Measurements from ENCODE around the gene ATP9B. TPM values are rescaled to one million over a fixed set of nuclear protein-coding genes. Genes with fewer than 3 reads are reported as not detected.

Gene ATP9B
- total RNA-seq, 2 experiments from 2014 or later: 16.0 to 16.4 TPM

- Mint-ChIP-seq H3K27ac (no peak overlapping the region), H3K4me3 (no peak overlapping the region)
Observed at GRCh38 chr18:79216176-79216575, 147.0 kb downstream of the ATP9B start.

GRCh38 chr18:79217979-79218604 is 148.9 kb downstream of the ATP9B start:
- H3K36me3 Mint-ChIP-seq: peaks cover 10% of the 10 kb centered on the region
- H3K27me3 Mint-ChIP-seq: no peaks in the 10 kb centered on the region
- H3K9me3 Mint-ChIP-seq: no peaks in the 10 kb centered on the region
- H3K4me1 Mint-ChIP-seq: no peaks in the 10 kb centered on the region
- H3K4me3 Mint-ChIP-seq: no peak overlapping the region
- no peak overlapping the region for H3K27ac Mint-ChIP-seq
- no peak for DNase-seq

More at GRCh38 chr18:79216176-79216575, 147.0 kb downstream of the ATP9B start:
- Mint-ChIP-seq H3K36me3 (peaks cover 6% of the 10 kb centered on the region), H3K9me3 (no peaks in the 10 kb centered on the region), H3K4me1 (no peaks in the 10 kb centered on the region), H3K27me3 (no peaks in the 10 kb centered on the region)
- DNase-seq: no peak

- H3K27ac Mint-ChIP-seq: no peak overlapping the region
- no peak for DNase-seq
- H3K36me3 Mint-ChIP-seq: peaks cover 10% of the 10 kb centered on the region
- no peaks in the 10 kb centered on the region for H3K9me3 Mint-ChIP-seq
- no peak overlapping the region for H3K4me3 Mint-ChIP-seq
- H3K4me1 Mint-ChIP-seq: no peaks in the 10 kb centered on the region
- no peaks in the 10 kb centered on the region for H3K27me3 Mint-ChIP-seq
Observed at GRCh38 chr18:79218605-79219190, 149.5 kb downstream of the ATP9B start.

GRCh38 chr18:79221136-79221535 is 151.9 kb downstream of the ATP9B start:
- H3K27ac Mint-ChIP-seq: peak overlapping the region; percentile 36
- DNase-seq: no peak
- no peaks in the 10 kb centered on the region for H3K9me3 Mint-ChIP-seq
- H3K4me3 Mint-ChIP-seq: no peak overlapping the region
- peaks cover 10% of the 10 kb centered on the region for H3K36me3 Mint-ChIP-seq
- H3K27me3 Mint-ChIP-seq: no peaks in the 10 kb centered on the region
- no peaks in the 10 kb centered on the region for H3K4me1 Mint-ChIP-seq

- H3K27me3 Mint-ChIP-seq: no peaks in the 10 kb centered on the region
- no peaks in the 10 kb centered on the region for H3K9me3 Mint-ChIP-seq
- H3K36me3 Mint-ChIP-seq: peaks cover 6% of the 10 kb centered on the region
- DNase-seq: no peak
- H3K27ac Mint-ChIP-seq: no peak overlapping the region
- H3K4me1 Mint-ChIP-seq: no peaks in the 10 kb centered on the region
- H3K4me3 Mint-ChIP-seq: no peak overlapping the region
Observed at GRCh38 chr18:79222790-79223189, 153.6 kb downstream of the ATP9B start.

- no peak for DNase-seq
- Mint-ChIP-seq H3K36me3 (peaks cover 5% of the 10 kb centered on the region), H3K4me1 (no peaks in the 10 kb centered on the region), H3K27me3 (no peaks in the 10 kb centered on the region), H3K9me3 (no peaks in the 10 kb centered on the region), H3K4me3 (no peak overlapping the region), H3K27ac (no peak overlapping the region)
Observed at GRCh38 chr18:79223431-79223830, 154.2 kb downstream of the ATP9B start.

- Mint-ChIP-seq H3K9me3 (no peaks in the 10 kb centered on the region), H3K27ac (no peak overlapping the region), H3K4me1 (no peaks in the 10 kb centered on the region), H3K27me3 (no peaks in the 10 kb centered on the region), H3K36me3 (peaks cover 4% of the 10 kb centered on the region), H3K4me3 (no peak overlapping the region)
- DNase-seq: no peak
Observed at GRCh38 chr18:79224381-79224780, 155.2 kb downstream of the ATP9B start.

GRCh38 chr18:79227621-79228020 is 158.4 kb downstream of the ATP9B start:
- DNase-seq: no peak
- Mint-ChIP-seq H3K27me3 (no peaks in the 10 kb centered on the region), H3K4me1 (no peaks in the 10 kb centered on the region), H3K9me3 (no peaks in the 10 kb centered on the region), H3K4me3 (no peak overlapping the region), H3K27ac (no peak overlapping the region), H3K36me3 (peaks cover 7% of the 10 kb centered on the region)

GRCh38 chr18:79229431-79229830 is 160.2 kb downstream of the ATP9B start:
- Mint-ChIP-seq H3K27me3 (no peaks in the 10 kb centered on the region), H3K4me3 (no peak overlapping the region), H3K9me3 (no peaks in the 10 kb centered on the region), H3K27ac (no peak overlapping the region), H3K36me3 (peaks cover 7% of the 10 kb centered on the region), H3K4me1 (no peaks in the 10 kb centered on the region)
- no peak for DNase-seq

GRCh38 chr18:79234438-79234837 is 165.2 kb downstream of the ATP9B start:
- Mint-ChIP-seq H3K9me3 (no peaks in the 10 kb centered on the region), H3K4me3 (no peak overlapping the region), H3K27me3 (no peaks in the 10 kb centered on the region)

GRCh38 chr18:79239631-79240030 is 170.4 kb downstream of the ATP9B start:
- Mint-ChIP-seq H3K36me3 (peaks cover 1% of the 10 kb centered on the region), H3K9me3 (no peaks in the 10 kb centered on the region), H3K27me3 (no peaks in the 10 kb centered on the region), H3K4me1 (no peaks in the 10 kb centered on the region), H3K27ac (no peak overlapping the region), H3K4me3 (no peak overlapping the region)
- no peak for DNase-seq

More at GRCh38 chr18:79234438-79234837, 165.2 kb downstream of the ATP9B start:
- no peak overlapping the region for H3K27ac Mint-ChIP-seq
- DNase-seq: no peak
- no peaks in the 10 kb centered on the region for H3K4me1 Mint-ChIP-seq
- H3K36me3 Mint-ChIP-seq: peaks cover 8% of the 10 kb centered on the region

GRCh38 chr18:79241755-79242154 is 172.6 kb downstream of the ATP9B start:
- Mint-ChIP-seq H3K27me3 (no peaks in the 10 kb centered on the region), H3K9me3 (no peaks in the 10 kb centered on the region), H3K4me1 (peaks cover 4% of the 10 kb centered on the region), H3K4me3 (no peak overlapping the region), H3K27ac (no peak overlapping the region), H3K36me3 (no peaks in the 10 kb centered on the region)
- DNase-seq: no peak

- no peak overlapping the region for H3K4me3 Mint-ChIP-seq
- H3K27ac Mint-ChIP-seq: no peak overlapping the region
Observed at GRCh38 chr18:79242246-79242645, 173.1 kb downstream of the ATP9B start.

GRCh38 chr18:79245517-79246001 is 176.4 kb downstream of the ATP9B start:
- H3K27ac Mint-ChIP-seq: no peak overlapping the region
- H3K27me3 Mint-ChIP-seq: no peaks in the 10 kb centered on the region
- H3K9me3 Mint-ChIP-seq: no peaks in the 10 kb centered on the region
- peaks cover 16% of the 10 kb centered on the region for H3K4me1 Mint-ChIP-seq
- no peak for DNase-seq
- H3K4me3 Mint-ChIP-seq: no peak overlapping the region
- no peaks in the 10 kb centered on the region for H3K36me3 Mint-ChIP-seq

More at GRCh38 chr18:79242246-79242645, 173.1 kb downstream of the ATP9B start:
- no peak for DNase-seq
- H3K4me1 Mint-ChIP-seq: peaks cover 4% of the 10 kb centered on the region
- no peaks in the 10 kb centered on the region for H3K9me3 Mint-ChIP-seq
- H3K27me3 Mint-ChIP-seq: no peaks in the 10 kb centered on the region
- no peaks in the 10 kb centered on the region for H3K36me3 Mint-ChIP-seq

GRCh38 chr18:79246309-79247108 is 177.3 kb downstream of the ATP9B start:
- peak overlapping the region; percentile 58 for H3K4me3 Mint-ChIP-seq
- peaks cover 17% of the 10 kb centered on the region for H3K4me1 Mint-ChIP-seq
- no peaks in the 10 kb centered on the region for H3K9me3 Mint-ChIP-seq
- peak; percentile 80 for DNase-seq
- no peaks in the 10 kb centered on the region for H3K36me3 Mint-ChIP-seq
- no peak overlapping the region for H3K27ac Mint-ChIP-seq
- H3K27me3 Mint-ChIP-seq: no peaks in the 10 kb centered on the region
